ENCODE measurements around the gene PPIP5K2.

Gene PPIP5K2

GRCh38 chr5:103237778-103238177 lies 117.7 kb downstream of the PPIP5K2 start:
- DNase-seq (ENCODE audit: low read depth in 1 of 2, low spot score in 1 of 2): no peak

GRCh38 chr5:103243665-103244064 lies 123.6 kb downstream of the PPIP5K2 start:
- no peak for DNase-seq (ENCODE audit: low read depth in 1 of 2, low spot score in 1 of 2)

- DNase-seq (ENCODE audit: low read depth in 1 of 2, low spot score in 1 of 2): no peak
Measured at GRCh38 chr5:103244398-103244797, 124.3 kb downstream of the PPIP5K2 start.

- DNase-seq (ENCODE audit: low read depth in 1 of 2, low spot score in 1 of 2): no peak
Measured at GRCh38 chr5:103245761-103246160, 125.7 kb downstream of the PPIP5K2 start.

GRCh38 chr5:103247118-103247517 lies 127.0 kb downstream of the PPIP5K2 start:
- no peak for DNase-seq (ENCODE audit: low read depth in 1 of 2, low spot score in 1 of 2)

GRCh38 chr5:103249068-103249467 lies 129.0 kb downstream of the PPIP5K2 start:
- no peak for DNase-seq (ENCODE audit: low read depth in 1 of 2, low spot score in 1 of 2)

- no peak for DNase-seq (ENCODE audit: low read depth in 1 of 2, low spot score in 1 of 2)
Measured at GRCh38 chr5:103254921-103255320, 134.8 kb downstream of the PPIP5K2 start.

- no peak for DNase-seq (ENCODE audit: low read depth in 1 of 2, low spot score in 1 of 2)
Measured at GRCh38 chr5:103255691-103256090, 135.6 kb downstream of the PPIP5K2 start.

GRCh38 chr5:103256178-103256577 lies 136.1 kb downstream of the PPIP5K2 start:
- DNase-seq (ENCODE audit: low read depth in 1 of 2, low spot score in 1 of 2): no peak

GRCh38 chr5:103258368-103258956 lies 138.4 kb downstream of the PPIP5K2 start, which contains the start of gene MACIR:
Gene MACIR, plus strand, starts transcription at chr5:103258763. Its CDS starts 17,157 bp downstream, at chr5:103275920.
- peak; percentile 65 to 84 for DNase-seq (ENCODE audit: low read depth in 1 of 2, low spot score in 1 of 2)

GRCh38 chr5:103258957-103259704 lies 139.0 kb downstream of the PPIP5K2 start:
- peak; percentile 25 to 43 for DNase-seq (ENCODE audit: low read depth in 1 of 2, low spot score in 1 of 2)

- peak in 1 of 2 donors; percentile 5 for DNase-seq (ENCODE audit: low read depth in 1 of 2, low spot score in 1 of 2)
Measured at GRCh38 chr5:103259705-103260355, 139.7 kb downstream of the PPIP5K2 start.

- DNase-seq (ENCODE audit: low read depth in 1 of 2, low spot score in 1 of 2): no peak
Measured at GRCh38 chr5:103260951-103261350, 140.8 kb downstream of the PPIP5K2 start.

Measured in activated CD4-positive, alpha-beta T cell treated with anti-CD3 and anti-CD28 coated beads, Interleukin-2, amount 50 U/mL, for 24 hours (primary cell).